ENCODE measurements around the gene SMAD7.

Gene SMAD7

GRCh38 chr18:48894799-48895346, 55.9 kb downstream of the SMAD7 start:
- no peak for DNase-seq (ENCODE audit: low read depth in 2 of 2)

- DNase-seq (ENCODE audit: low read depth in 2 of 2), result no peak
Measured at GRCh38 chr18:48893608-48894600, 56.9 kb downstream of the SMAD7 start.

- DNase-seq (ENCODE audit: low read depth in 2 of 2), result no peak
Measured at GRCh38 chr18:48893061-48893607, 57.6 kb downstream of the SMAD7 start.

GRCh38 chr18:48892146-48892855, 58.5 kb downstream of the SMAD7 start:
- DNase-seq (ENCODE audit: low read depth in 2 of 2), result no peak

- DNase-seq (ENCODE audit: low read depth in 2 of 2), result no peak
Measured at GRCh38 chr18:48891721-48892120, 59.0 kb downstream of the SMAD7 start.

- no peak for DNase-seq (ENCODE audit: low read depth in 2 of 2)
Measured at GRCh38 chr18:48889981-48890762, 60.6 kb downstream of the SMAD7 start.

GRCh38 chr18:48889115-48889941, 61.4 kb downstream of the SMAD7 start:
- DNase-seq (ENCODE audit: low read depth in 2 of 2), result no peak

GRCh38 chr18:48888773-48889080, 62.0 kb downstream of the SMAD7 start:
- DNase-seq (ENCODE audit: low read depth in 2 of 2), result no peak

- no peak for DNase-seq (ENCODE audit: low read depth in 2 of 2)
Measured at GRCh38 chr18:48887905-48888772, 62.6 kb downstream of the SMAD7 start.

- no peak for DNase-seq (ENCODE audit: low read depth in 2 of 2)
Measured at GRCh38 chr18:48887294-48887904, 63.4 kb downstream of the SMAD7 start.

GRCh38 chr18:48886520-48887293, 64.1 kb downstream of the SMAD7 start:
- DNase-seq (ENCODE audit: low read depth in 2 of 2), result no peak

GRCh38 chr18:48885924-48886400, 64.8 kb downstream of the SMAD7 start:
- no peak for DNase-seq (ENCODE audit: low read depth in 2 of 2)

GRCh38 chr18:48885266-48885923, 65.4 kb downstream of the SMAD7 start:
- DNase-seq (ENCODE audit: low read depth in 2 of 2), result no peak

GRCh38 chr18:48884771-48885170, 66.0 kb downstream of the SMAD7 start:
- DNase-seq (ENCODE audit: low read depth in 2 of 2), result no peak

- DNase-seq (ENCODE audit: low read depth in 2 of 2), result no peak
Measured at GRCh38 chr18:48884306-48884705, 66.5 kb downstream of the SMAD7 start.

GRCh38 chr18:48882379-48882778, 68.4 kb downstream of the SMAD7 start:
- no peak for DNase-seq (ENCODE audit: low read depth in 2 of 2)

GRCh38 chr18:48880931-48881330, 69.8 kb downstream of the SMAD7 start:
- DNase-seq (ENCODE audit: low read depth in 2 of 2), result no peak

GRCh38 chr18:48879008-48879431, 71.7 kb downstream of the SMAD7 start:
- DNase-seq (ENCODE audit: low read depth in 2 of 2), result no peak
